Stimulated activated CD8-positive, alpha-beta memory T cell treated with anti-CD3 and anti-CD28 coated beads, Interleukin-7, amount 100 ng/mL, for 24 hours (primary cell): ENCODE results near the gene SLBP.

Experiments used
- DNase-seq: peaks from one replicate; pipeline ENCODE4 v3.0.0-alpha.2; 2020; ENCODE audit warnings: low read depth

SLBP gene

DNA sequence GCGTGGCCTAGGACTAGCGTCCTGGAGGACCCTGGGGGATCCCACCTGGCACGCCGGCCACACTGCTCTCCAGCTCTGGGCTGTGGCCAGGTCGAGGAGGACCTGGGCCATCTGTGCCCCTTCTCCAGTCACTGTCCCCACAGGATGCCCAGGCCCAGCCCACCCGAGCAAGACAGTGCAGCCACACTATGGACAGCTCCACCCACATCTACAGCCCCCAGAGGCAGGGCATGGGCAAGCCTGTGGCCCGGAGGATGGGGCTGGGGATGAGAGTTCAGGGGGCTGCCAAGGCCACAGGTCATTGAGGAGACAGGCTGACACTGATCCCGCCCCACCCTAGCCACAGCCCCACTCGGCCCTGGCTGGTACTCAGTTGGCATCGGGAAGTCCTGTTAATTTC lies 58.3 kb downstream of the SLBP start:
- DNase-seq, result no peak

DNA sequence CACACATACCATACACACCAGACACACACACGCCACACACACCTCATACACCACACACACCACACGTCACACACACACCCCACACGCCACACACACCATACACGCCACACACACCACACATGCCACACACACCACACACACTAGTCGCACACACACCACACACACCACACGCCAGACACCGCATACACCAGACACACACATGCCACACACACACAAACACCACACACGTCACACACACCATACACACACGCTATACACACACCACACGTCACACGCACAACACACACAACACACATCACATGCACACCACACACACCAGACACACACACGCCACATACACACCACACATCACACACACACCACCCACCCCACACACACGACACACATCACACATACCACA lies 60.0 kb downstream of the SLBP start:
- DNase-seq, result no peak

DNA sequence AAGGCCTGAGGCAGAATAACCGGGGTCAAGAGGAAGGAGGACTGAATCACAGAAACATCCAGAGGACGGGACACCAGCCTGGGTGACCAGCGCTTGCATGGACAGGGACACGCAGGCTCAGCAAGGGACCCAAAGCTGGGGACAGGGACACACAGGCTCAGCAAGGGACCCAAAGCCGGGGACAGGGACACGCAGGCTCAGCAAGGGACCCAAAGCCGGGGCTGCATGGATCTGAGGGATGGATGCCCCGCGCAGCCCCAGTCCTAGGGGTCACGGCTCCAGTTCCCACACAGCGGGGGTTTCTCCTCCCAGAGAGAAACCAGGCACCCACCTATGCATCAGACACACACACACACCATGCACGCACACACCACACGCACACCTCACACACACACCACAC lies 60.5 kb downstream of the SLBP start:
- DNase-seq, result no peak

DNA sequence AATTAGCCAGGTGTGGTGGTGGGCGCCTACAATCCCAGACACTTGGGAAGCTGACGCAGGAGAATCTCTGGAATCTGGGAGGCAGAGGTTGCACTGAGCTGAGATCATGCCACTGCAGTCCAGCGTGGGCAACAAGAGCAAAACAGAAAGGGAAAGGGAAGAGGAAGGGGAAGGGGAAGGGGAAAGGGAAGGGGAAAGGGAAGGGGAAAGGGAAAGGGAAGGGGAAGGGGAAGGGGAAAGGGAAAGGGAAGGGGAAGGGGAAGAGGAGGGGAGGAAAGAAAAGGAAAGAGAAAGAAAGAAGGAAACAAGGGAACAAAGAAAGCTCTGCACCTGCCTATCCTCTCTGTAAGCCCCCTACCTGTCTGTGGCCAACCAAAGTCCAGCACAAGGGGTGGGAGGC lies 63.2 kb downstream of the SLBP start:
- no peak for DNase-seq

DNA sequence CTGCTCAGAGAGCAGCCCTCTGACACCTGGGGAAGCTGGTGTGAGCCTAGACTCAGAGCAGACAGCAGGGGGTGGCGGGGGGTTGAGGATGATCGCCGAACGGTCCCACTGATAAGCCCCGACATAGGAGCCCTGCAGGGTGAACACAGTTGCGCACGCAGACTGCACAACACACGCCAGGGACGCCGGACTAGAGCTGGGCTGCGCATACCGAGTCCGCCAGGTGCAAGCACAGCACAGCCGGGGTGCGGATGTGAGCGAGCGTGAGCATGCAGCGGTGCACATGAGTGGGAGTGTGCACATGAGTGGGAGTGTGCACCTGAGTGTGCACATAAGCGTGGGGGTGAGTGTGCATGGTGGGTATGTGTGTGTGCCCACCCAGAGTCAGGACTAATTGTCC lies 64.7 kb downstream of the SLBP start:
- DNase-seq, result no peak

DNA sequence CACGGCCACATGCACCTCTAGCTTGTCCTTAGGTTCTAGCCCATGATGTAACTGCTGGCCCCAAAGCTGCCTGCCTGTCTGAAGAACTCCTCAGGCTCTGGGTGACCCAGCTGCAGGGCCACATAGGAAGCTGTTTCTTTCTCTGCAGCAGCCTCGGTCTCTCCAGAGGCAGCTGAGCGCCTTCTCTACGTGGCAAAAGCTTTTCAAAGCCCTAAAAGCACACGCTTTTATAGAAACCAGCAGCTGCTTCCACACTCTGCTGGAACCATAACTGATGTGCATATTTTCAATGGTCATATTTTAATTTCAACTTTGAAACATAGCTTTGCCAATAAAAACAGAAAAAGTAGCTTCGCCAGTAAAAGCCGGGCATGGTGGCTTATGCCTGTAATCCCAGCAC lies 65.4 kb downstream of the SLBP start:
- DNase-seq, result no peak

DNA sequence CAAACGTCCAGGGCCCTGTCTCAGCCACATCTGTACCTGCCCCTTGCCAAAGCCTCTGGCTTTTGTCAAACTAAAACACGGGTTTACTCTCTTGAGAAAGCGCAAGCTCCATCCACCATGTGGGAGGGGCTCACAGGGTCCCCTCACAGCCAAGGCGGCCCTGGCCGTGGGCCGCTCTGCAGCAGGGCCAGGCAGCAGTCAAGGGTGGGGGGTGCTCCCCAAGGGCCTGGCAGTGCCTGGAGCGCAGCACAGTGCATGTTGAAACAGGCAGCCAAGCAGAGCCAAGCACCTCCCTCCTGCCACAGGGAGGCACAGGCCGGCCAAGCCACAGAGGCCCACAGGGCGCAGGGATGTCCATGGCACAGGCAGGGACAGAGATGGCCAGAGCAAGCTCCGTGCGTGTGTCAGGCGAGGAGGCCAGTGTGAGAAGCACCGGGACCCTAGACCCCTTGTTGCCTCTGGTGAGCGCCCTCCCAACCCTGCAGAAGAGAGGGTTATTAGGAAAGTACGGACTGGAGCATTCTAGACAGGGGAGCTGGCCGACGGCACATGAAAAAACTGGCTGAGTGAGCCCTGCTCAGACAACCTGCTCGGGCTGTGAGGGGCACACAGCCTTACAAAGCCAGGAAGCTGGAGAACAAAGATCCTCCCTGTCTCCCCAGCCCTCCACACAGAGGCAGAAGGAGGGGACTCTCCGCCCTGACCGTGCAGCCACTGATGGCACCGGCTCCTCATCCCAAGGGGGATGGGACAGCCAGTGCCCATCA lies 67.0 kb downstream of the SLBP start:
- DNase-seq, result no peak

DNA sequence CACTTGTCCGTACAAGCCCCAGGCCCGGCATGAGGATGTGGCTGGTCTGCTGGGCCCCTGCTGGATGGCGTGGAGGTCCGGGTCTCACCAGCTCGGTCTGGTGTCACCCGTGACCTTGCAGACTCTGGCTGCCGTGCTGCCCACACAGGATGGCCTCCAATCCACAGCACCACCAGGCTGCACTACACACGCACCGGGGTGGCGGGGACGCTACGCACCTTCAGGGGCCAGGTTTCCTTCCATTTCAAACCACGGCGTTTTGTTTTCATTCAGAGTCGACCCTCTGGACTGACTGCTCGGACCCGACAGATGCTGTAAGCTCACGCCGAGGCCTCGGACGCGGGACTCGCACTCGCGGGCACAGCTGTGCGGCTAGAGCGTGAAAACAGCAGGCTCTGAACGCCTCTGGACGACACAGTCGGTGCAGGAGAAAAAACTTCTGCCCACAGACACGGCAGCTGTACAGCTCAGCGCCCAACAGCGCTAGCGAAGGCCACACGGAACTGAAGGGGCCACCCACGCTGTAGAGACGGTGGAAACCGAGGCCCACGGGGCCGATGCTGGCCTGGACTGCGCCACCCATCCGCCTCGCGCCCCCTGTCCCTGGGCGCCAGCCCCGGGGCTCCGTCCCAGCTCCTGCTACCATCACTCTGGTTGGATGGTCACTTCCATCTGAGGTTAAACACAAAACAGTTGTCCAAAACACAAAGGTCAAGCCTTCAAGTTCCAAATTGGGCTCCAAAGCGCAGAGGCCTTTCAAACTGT lies 68.0 kb downstream of the SLBP start:
- no peak for DNase-seq
